ENCODE measurements around the gene ERCC5.

DNA sequence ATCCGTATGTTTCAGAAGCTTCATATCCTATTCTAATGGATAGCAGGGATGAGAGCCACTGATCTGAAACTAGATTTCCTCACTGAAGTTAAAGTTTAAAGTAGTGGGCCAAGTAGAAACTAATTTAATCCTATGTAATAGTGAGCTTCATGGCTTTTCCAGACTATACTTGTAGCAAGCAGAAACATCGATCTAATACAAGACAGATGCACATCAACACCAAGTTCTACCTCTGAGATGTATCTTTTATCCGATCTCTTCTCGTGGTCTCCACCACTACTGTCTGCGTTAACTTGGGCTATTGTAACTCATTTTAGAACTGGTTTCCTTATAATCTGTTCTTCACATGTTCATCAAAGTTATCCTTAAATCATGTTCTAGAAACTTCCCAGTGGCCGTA lies 3.1 kb downstream of the ERCC5 start:
- TF ChIP-seq POLR2A (IDR thresholded peaks at IDR 0.05) = no peak
- TF ChIP-seq, protein P1, sequence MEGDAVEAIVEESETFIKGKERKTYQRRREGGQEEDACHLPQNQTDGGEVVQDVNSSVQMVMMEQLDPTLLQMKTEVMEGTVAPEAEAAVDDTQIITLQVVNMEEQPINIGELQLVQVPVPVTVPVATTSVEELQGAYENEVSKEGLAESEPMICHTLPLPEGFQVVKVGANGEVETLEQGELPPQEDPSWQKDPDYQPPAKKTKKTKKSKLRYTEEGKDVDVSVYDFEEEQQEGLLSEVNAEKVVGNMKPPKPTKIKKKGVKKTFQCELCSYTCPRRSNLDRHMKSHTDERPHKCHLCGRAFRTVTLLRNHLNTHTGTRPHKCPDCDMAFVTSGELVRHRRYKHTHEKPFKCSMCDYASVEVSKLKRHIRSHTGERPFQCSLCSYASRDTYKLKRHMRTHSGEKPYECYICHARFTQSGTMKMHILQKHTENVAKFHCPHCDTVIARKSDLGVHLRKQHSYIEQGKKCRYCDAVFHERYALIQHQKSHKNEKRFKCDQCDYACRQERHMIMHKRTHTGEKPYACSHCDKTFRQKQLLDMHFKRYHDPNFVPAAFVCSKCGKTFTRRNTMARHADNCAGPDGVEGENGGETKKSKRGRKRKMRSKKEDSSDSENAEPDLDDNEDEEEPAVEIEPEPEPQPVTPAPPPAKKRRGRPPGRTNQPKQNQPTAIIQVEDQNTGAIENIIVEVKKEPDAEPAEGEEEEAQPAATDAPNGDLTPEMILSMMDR (IDR thresholded peaks at IDR 0.05) = no peak

Data from heart left ventricle (tissue), 13 donors.